CD4-positive, alpha-beta T cell treated with Interleukin-6 at 100 ng/mL for 8 hours (primary cell): ENCODE data around the gene PRR7.
"Not testable (repeated sequence)": the region's sequence is repeated elsewhere in the genome, so short reads cannot be mapped to it uniquely, and the experiment has no call there.

Experiments used
- DNase-seq: peaks from one replicate; pipeline ENCODE4 v3.0.0-alpha.2; 2020; ENCODE audit warnings: mixed read lengths, low spot score

PRR7 gene

DNA sequence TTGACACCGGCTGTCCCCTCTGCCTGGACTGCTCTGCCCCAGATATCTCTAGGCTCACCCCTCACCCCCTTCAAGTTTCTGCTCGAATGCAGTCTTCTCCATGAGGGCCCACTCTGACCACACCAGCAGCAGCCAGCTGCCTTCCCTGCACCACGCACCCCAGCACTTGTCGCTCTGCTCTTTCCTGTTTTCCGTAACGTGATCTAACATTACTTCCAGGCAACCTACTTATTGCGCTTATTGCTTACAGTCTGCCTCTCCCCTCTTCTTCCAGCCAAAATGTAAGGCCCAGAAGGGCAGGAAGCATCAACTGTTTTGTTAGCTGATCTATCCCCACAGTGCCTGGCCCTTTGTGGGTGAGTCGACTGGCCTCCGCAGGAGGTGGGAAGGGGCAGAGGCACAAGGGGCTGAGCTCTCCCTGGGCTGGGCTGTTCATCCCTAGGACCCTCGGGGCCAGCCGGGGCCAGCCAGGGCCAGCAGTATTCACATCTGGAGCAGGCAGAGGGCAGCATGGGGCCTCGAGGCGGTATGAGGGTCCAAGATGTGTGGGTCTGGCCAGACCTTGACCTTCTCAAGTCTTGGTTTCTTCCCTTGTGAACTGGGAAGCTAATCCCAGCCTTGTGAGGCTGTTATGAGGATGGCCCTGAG lies 38.4 kb downstream of the PRR7 start:
- no peak for DNase-seq

DNA sequence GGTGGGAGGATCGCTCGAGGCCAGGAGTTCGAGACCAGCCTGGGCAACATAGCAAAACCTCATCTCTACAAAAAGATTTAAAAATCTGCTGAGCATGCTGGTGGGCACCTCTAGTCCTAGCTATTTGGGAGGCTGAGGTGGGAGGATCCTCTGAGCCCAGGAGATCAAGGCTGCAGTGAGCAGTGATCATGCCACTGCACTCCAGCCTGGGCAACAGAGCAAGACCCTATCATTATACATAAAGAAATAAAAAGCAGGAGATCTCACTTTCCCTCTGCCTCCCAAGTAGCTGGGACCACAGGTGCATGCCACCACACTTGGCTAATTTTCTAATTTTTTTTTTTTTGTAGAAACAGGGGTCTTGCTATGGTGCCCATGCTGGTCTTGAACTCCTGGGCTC lies 39.1 kb downstream of the PRR7 start:
- not testable (repeated sequence) for DNase-seq

DNA sequence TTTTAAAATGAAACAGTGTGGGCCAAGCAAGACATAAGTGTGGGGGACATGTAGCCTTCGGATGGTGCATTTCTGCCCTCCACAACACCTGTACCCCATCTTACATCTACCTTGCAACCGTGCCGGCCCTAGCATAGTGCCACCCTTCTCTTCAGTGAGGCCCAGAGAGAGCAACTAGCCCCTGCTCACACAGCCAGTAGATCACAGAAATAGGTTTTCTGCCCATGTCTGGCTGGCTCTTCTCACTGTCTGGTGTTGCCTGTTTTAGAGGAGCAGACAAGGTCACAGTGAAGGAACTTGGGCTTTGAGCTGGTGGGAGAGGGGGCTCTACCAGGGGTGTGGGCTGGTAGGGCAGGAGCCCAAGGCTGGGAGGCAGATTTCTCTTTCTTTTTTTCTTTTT lies 39.6 kb downstream of the PRR7 start:
- no peak for DNase-seq

DNA sequence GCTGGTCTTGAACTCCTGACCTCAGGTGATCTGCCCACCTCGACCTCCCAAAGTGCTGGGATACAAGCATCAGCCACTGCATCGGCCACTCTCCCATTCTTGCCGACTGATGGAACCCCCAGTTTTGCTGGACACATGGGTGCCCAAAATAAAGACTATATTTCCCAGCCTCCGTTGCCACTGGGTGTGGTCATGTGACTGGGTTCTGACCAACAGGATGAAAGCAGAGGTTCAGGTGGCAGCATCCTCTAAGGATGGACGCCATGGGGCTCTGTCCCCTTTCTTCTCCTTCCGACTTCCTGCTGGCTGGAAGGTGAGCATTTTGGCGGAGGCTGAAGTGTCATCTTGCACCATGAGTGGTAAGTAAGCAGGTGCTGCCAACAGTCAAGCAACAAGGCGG lies 40.5 kb downstream of the PRR7 start:
- DNase-seq = no peak

DNA sequence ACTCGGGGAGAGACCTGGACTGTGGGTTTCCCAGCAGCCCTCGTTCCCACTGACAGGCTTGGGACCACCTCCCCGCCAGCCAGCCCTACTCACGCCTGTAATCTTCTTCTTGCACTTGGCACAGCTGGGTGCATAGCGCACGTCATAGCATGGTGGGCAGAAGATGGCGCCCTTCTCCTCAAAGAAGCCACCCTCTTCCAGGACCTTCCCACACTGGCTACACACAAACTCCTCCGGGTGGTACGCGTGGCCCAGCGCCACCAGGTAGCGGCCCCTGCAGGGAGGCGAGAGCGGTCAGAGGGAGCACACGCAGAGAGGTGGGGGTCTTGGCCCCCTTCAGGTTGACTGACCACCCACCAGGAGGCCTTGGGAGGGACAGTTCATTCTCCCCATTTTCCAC lies 41.4 kb downstream of the PRR7 start:
- no peak for DNase-seq

DNA sequence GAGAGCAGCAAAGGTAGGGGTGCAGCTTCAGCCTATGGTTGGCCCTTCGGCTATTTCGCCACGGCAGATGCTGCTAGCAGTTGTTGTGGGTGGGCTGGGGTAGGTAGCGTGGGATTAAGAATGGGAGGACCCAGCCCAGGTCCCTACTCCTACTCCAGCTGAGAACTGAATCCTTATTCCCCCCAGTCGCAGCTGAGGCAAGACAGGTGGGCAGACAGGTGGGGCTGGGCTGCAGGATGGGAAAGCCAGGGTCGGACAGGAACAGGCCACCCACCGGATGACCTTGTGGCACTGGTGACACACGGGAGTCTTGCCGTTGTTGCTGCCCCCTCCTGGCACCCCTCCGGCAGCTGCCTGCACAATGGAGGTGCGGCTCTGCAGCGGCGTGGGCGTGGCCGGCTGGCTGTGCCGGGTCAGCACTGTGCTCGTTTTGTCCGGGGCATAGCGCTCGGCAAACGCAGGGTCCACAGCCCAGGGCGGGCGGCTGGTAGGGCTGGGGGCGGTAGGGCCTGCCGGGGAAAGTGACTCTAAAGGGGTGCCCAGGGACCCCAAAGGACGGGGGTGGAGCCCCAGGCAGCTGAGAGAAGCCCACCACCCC lies 42.6 kb downstream of the PRR7 start:
- DNase-seq = no peak

DNA sequence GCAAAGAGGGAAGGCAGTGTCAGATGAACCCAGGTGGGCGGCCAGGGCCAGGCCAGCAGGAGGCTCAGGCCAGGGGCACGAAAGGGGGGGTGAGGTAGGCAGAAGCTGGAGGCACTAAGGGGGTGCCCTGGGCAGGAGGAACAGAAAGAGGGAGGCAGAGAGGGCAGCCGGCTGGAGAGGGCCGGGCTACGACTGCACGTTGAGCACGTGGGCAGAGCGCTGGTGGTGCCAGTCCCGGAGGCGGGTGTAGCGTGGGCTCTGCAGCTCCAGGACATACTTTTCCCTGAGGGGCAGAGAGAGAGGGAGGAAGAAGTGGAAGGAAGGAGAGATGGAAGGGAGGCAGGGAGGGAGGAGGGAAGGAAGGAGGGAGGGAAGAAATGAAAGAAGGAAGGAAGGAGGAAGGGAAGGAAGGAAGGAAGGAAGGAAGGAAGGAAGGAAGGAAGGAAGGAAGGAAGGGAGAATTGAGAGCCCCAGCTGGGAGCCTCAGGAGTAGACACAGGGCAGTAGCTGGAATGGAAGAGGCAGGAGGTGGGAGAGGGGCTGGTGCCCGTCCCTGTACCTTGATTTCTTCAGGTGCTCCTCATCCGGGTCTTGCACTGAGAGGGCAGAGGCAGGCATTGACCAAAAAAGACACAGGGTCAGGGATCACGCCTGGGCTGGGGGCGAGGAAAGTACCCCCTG lies 43.8 kb downstream of the PRR7 start:
- no peak for DNase-seq

DNA sequence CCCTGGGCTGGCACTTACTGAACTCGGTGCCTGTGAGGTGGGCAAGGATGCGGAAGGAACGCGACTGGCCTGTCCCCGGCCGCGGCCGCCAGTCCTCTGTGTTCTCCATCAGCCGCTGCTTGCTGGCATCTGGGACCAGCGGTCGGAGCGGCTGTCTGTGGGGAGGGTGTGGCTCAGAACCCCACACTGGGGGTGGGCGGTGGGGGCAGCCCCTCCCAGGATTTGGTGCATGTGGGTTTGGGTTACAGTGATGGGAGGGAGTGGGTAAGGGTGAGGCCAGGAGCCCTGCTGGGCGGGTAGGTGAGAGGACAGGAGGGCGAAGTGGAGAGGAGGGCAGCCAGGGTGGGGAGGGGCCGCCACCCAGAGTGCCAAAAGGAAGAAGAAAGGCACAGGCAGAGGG lies 44.4 kb downstream of the PRR7 start:
- DNase-seq = no peak

DNA sequence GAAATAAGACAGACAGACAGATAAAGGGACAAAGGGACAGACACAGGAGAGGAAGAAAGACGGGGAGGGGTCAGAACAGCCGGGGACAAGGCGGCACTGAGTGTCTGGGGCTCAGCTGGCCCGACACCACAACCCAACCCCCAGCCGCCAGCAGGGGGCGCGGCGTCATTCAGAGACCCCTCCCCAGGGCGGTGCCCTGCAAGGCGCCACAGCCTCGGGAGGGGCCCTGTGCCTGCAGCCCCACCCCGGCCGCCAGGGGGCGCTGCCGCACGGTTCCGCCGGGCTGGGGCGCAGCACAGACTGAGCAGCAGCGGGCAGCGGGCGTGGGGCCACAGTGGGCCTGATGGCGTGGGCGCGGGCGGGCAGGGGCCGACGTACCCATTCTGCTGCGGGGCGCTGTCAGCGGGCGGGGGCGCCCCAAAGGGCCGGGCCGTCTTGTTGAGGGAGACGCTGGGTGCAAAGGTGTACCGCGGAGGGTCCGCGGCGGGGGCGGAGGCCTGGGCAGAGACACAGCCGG lies 44.9 kb downstream of the PRR7 start:
- DNase-seq = no peak

DNA sequence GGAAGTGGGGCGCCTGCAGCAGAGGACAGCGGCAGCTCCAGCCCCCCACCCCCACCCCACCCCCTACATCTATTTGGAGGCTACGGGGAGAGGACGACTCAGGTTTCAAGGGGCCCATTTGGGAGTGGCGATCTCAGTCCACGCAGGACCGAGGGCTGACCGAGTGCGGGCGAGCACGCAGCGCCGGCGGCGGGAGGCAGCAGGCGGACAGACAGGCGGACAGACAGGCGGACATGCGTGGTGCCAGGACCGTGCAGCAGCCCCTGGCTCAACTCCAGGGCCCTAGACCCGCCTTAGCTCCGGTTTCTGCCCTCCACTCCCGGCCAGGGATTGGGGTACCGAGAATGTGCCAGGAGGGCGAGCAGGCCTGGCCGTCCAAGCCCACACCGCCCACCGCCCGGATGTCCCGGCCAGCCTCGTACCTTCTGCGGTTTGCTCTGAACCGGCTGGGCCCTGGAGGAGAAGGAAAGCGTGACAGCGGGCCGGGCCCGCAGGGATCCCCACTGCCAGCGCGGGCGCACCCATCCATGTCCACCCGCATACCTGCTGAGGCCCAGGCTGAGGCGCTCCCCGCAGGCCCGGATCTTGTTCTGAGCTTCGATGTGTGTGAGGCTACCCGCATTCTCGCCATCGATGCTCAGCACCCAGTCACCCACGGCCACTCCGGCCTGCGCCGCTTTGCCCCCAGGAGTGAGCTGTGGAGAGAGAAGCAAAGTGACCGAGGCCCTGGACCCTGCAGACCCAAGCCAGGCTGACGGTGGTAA lies 45.6 kb downstream of the PRR7 start:
- DNase-seq = no peak

DNA sequence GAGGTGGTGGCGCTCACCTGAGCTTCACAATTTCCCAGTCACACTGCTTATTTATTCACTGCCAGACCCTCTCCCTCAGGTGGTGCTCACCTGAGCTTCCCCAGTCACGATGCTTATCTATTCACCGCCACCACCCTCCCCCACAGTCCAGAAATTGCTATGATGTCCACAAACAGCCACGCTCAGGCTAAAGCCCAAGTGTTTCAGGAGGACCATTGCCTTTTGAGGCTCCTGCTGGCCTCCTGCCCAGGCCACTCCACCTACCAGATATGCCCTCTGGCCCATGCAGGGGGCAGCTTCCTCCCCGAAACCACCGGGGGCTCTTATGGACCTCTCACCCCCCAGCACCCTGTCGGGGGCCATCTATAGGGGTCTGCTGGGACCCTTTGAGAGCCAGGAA lies 46.2 kb downstream of the PRR7 start:
- DNase-seq = no peak

DNA sequence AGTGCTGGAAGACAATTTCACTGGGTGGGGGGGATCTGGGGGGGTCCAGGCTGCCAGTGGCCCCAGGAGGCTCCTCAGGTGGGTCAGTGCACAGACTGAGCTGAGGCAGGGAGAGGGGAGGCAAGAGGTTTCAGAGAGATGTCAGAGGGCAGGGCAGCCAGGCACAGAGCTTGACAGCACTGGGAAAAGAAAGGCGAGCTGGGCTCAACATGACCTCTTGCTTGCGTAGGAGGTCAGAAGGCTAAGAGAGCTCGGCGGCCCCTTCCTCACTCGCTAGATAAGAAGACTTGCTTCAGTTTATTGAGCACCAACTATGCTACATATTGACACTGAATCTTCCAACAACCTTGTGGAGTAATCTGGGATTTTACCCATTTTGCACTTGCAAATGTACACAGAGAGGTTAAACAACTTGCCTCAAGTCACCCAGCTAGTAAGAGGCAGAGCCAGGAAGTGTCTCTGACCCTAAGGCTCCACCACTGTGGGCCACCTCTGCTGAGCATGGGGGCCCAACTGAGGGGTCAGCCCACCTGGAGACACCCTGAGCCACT lies 47.3 kb downstream of the PRR7 start:
- DNase-seq = no peak

DNA sequence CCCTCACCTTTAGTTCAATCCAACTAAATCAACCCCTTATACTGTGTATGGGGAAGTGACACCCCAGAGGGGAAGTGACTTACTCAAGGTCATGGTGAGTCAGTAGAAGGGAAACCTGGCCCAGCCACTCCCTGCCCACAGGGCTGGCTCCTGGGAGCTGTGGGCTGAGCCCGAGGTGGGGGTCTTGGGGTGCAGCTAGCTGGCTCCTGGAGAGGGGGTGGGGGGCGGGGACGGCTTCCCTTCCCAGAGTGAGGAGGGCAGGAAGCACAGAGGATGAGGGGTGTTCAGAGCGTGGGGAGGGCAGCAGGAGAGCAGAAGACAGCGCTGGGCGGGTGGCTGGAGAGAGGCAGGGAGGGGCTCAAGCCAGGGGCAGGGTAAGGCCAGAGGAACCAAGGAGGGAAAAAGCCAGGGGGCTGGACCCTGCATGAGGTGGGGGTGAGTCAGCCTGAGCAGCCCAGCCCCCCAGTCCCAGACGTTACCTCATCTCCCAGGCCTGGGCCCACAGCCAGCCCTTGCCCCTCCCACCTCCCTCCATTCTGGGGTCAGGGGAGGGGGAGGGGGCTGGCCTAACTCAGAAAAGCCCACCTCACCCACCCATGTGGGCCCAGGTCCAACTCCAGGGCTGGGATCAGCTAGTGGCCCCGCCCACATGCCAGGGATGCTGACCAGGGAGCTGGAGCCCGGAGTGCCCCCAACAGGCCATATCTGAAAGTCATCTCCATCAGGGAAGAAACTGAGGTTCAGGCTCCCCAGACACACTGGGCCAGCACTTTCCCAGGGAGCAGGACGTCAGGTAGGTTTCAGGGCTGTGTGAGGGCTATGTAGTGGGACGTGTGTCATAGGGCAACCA lies 48.0 kb downstream of the PRR7 start:
- DNase-seq = no peak

DNA sequence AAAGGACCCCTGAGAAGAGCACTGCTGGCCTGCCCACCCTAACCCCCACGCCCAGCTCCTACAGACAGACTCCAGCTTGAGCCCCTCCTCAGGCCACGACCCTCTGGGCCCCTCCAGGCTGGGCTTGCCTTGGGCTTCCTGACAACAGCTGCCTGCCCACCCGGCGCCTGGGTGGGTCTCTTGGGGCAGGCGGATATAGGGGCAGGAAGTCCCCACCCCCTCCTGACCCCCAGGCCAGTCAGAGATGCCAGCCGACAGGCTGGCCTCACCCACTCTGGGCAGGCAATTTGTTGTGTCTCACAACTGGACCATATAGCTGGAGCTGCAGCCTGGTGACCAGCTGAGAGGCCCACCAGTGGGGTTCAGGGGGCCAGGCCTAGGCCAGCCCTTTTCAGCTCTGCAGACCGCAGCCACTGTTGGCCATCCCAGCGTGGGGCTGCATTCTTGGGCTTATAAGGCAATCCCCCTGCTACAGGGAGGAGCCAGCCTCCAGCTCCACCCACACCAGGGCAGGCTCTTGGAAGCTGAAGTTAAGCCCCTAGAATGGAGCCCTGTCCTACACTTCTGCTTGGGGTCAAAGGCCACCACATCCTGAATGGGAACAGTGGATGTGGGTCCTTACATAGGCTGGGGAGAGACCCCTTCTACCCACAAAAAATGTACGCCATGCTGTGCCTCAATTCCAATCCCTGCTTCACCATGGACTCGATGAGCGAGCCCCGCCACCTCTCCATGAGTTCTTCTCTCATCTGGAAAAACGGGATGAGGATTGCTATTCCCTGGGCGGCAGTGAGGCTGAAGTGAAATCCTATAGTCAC lies 48.8 kb downstream of the PRR7 start:
- DNase-seq = no peak

DNA sequence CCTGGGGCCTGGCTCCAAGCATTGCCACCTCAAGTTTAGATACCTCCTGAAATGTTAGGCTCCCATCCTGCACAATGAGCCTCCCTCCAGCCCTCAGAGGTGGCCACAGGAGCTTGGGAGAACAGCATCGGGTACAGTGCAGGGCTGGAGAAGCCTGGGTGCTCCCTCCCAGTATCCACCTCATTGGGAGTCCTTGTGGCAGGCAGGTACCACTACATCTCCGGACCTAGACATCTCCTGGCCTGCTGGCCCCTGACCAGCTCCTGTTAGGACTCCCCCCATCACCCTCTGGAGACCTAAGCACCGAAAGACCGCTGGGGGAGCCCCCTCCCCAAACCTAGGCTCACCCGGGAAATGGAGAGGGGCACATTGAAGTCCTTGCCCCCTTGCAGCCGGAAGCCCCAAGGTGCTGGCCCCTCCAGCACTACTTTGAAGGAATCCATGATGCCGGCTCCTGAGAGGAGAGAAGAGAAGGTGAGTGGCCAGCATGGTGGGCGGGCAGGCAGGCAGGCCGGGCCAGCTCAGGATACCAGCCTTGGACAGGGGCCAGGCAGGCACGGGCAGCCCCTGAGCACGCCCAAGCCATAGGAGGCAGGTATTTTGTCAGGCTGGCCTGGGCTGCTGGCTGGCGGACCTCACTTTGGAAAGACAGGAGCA lies 49.6 kb downstream of the PRR7 start:
- DNase-seq = no peak

DNA sequence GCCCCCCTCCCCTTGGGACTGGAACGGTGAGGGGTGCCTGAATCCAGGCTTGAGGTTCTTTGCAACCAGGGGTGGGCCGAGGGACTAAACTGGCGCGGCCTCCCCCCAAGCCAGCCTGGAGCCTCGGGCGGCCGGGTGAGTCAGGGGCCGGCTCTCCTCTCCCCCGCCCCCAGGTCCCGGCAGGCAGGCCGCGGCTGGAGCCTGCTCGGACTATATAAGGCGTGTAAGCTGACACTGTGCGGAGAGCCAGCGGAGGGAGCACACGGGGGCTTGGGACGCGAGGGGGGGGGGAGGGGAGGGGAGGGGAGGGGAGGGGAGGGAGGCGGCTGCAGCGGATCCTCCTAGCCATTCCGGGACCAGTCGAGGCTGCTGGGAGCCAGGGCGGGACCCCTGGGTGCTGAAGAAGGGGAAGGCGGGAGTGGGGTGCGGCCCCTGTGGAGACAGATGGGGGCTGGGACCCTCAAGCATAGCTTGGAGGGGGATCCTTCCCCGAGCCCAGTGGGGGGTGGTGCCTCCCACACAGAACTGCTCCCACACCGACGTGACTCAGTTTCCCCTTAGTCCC lies 50.2 kb downstream of the PRR7 start:
- no peak for DNase-seq

DNA sequence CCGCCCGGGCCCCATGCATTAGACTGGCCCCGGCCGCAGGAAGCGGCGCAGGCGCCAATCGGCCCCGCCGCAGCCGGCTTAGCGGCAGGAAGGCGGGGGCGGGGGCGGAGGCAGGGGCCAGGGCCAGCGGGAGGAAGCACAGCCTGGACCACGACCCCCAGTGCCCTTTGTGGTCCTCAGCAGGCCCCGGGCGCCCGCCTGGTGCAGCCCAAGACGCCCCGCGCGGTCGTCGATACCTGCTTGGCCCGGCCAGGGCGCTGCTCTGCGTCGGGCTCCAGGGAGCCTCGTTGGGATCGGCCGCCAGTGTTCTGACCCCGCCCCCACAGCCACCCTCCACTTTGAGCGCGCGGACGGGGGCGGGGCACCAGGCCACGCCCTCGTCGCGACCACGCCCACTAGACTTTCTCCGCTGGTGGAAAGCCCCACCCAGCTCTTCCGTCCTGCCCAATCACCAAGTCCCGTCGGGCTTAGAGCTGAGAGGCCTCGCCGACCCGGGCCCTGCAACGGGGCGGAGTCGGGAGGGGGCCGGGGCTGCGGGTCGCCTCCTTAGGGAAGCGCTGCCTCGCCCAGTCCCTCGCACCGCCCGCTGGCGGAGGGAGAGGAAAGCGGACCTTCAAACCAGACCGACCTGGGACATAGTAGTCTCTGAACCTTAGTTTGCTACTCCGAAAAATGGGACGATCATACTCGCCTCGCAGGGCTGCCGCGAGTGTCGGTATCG lies 50.8 kb downstream of the PRR7 start, which contains the start of gene PDLIM7:
TSS of gene PDLIM7 (minus strand) at position 313 of the 721 bp plus-strand sequence. CDS start 1,092 bp downstream, outside the sequence.
- peak; percentile 94 for DNase-seq

DNA sequence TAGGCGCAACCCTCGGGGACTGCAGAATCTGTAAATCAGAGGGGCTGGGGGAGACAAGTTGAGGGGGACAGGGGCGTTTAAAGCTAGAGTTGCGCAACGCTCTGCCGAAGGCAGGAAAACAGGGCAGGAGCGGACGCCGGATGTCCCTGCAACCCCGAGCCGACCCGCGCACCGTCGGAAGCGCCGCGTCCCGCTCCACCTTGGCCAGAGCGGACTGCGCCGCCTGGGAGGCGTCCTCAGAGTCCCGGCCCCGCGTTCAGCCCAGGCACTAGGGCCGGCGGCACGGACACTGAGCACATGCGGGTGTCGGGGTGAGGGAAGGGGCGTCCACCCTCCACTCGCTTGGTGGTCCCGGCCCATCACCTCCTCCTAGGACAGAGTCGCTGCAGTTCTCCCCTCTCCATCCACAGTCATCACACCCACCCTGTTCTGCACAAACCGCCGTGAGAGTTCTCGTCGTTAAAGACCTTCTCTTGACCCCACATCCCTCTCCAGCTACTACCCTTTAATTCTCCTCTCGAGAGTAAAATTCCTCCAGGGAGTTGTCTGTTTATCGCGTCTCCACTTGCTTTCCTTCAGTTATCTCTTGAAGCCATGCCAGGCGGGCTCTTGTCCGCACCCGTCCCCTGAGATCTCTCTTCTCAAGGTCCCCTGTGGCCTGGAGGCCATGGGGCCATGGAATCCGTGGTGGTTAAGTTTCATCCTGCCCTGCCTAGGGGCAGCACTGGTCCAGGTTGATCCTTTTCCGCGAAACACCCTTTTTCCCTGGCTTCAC lies 51.6 kb downstream of the PRR7 start:
- no peak for DNase-seq
